Mesenchymal stem cell (in vitro differentiated cells and primary cell): ENCODE data around the gene PPP1R7.

Experiments used
- DNase-seq: peaks from one replicate; pipeline ENCODE4 v3.0.0-alpha.2; 2013
- H2AFZ ChIP-seq: one replicate; pipeline ENCODE4 v1.6.1; 2013; ENCODE audit warnings: low read depth, mild to moderate bottlenecking, control low read depth, inconsistent platforms, low read length, moderate library complexity
- H2AK5ac ChIP-seq: 2 replicates; pipeline ENCODE4 v1.6.1; 2013; ENCODE audit warnings: low read length, moderate library complexity, mild to moderate bottlenecking, inconsistent platforms; ENCODE audit not compliant: severe bottlenecking
- H2BK120ac ChIP-seq: one replicate; pipeline ENCODE4 v1.6.1; 2013; ENCODE audit warnings: low read depth, mild to moderate bottlenecking, inconsistent platforms, low read length, moderate library complexity
- H2BK12ac ChIP-seq, 2 experiments: one replicate each; pipeline ENCODE4 v1.6.1; 2013; ENCODE audit warnings: inconsistent platforms in 2 of 2, low read length in 2 of 2, mild to moderate bottlenecking in 2 of 2, moderate library complexity in 2 of 2, control low read depth in 1 of 2
- H2BK15ac ChIP-seq: one replicate; pipeline ENCODE4 v1.6.1; 2013; ENCODE audit warnings: mild to moderate bottlenecking, low read depth, inconsistent platforms; ENCODE audit not compliant: poor library complexity, severe bottlenecking
- H2BK5ac ChIP-seq: 2 replicates; pipeline ENCODE4 v1.6.1; 2013; ENCODE audit warnings: low read depth, mild to moderate bottlenecking, low read length, control low read depth, inconsistent platforms; ENCODE audit not compliant: poor library complexity, severe bottlenecking
- H3K14ac ChIP-seq, 2 experiments: one replicate each; pipeline ENCODE4 v1.6.1; 2013; ENCODE audit warnings: inconsistent platforms in 2 of 2, low read length in 2 of 2, control low read depth in 1 of 2, mild to moderate bottlenecking in 1 of 2, moderate library complexity in 1 of 2
- H3K18ac ChIP-seq, 2 experiments: one replicate each; pipeline ENCODE4 v1.6.1; 2013; ENCODE audit warnings: inconsistent platforms in 2 of 2, low read length in 2 of 2, control low read depth in 1 of 2, low read depth in 1 of 2, mild to moderate bottlenecking in 1 of 2
- H3K23ac ChIP-seq, 2 experiments: one replicate each; pipeline ENCODE4 v1.6.1; 2013; ENCODE audit warnings: inconsistent platforms in 2 of 2, low read length in 2 of 2, mild to moderate bottlenecking in 2 of 2, moderate library complexity in 2 of 2, control low read depth in 1 of 2
- H3K27ac ChIP-seq: 2 replicates; pipeline ENCODE4 v1.5.1; 2013; ENCODE audit warnings: mild to moderate bottlenecking, moderate library complexity, low read length, control low read depth, inconsistent platforms; ENCODE audit not compliant: poor library complexity, severe bottlenecking
- H3K27me3 ChIP-seq, 2 experiments: 2 replicates each; pipeline versions ENCODE4 v1.6.1 to v1.7.0; 2013; ENCODE audit warnings: low read length in 2 of 2, mild to moderate bottlenecking in 2 of 2, moderate library complexity in 2 of 2, control low read depth in 1 of 2, inconsistent platforms in 1 of 2; ENCODE audit not compliant: control insufficient read depth in 1 of 2, insufficient read depth in 1 of 2
- H3K36me3 ChIP-seq, 2 experiments: 2 replicates each; pipeline versions ENCODE4 v1.6.1 to v1.7.0; 2013; ENCODE audit warnings: low read length in 2 of 2, control low read depth in 1 of 2, inconsistent platforms in 1 of 2, low read depth in 1 of 2, mild to moderate bottlenecking in 1 of 2; ENCODE audit not compliant: insufficient read depth in 2 of 2, control insufficient read depth in 1 of 2
- H3K4ac ChIP-seq, 2 experiments: one replicate each; pipeline ENCODE4 v1.6.1; 2013; ENCODE audit warnings: inconsistent platforms in 2 of 2, low read length in 2 of 2, mild to moderate bottlenecking in 2 of 2, moderate library complexity in 2 of 2, control low read depth in 1 of 2, low read depth in 1 of 2
- H3K4me1 ChIP-seq: 2 replicates; pipeline ENCODE4 v1.6.1; 2013; ENCODE audit warnings: low read depth, low read length, control low read depth; ENCODE audit not compliant: control insufficient read depth, insufficient read depth
- H3K4me2 ChIP-seq: 2 replicates; pipeline ENCODE4 v1.6.1; 2013; ENCODE audit warnings: low read length, mild to moderate bottlenecking, inconsistent platforms; ENCODE audit not compliant: poor library complexity, severe bottlenecking
- H3K4me3 ChIP-seq, 2 experiments: 2 replicates each; pipeline versions ENCODE4 v1.5.1 to v1.7.0; 2013; ENCODE audit warnings: low read length in 2 of 2, mild to moderate bottlenecking in 2 of 2, control low read depth in 1 of 2, low read depth in 1 of 2; ENCODE audit not compliant: insufficient read depth in 1 of 2
- H3K79me1 ChIP-seq: replicated peaks from 2 replicates; pipeline ENCODE4 v1.6.1; 2013; ENCODE audit warnings: mild to moderate bottlenecking, control low read depth, low read length, inconsistent platforms; ENCODE audit not compliant: poor library complexity, severe bottlenecking
- H3K9ac ChIP-seq: 2 replicates; pipeline ENCODE4 v1.7.0; 2013; ENCODE audit warnings: mild to moderate bottlenecking, low read length, moderate library complexity
- H3K9me3 ChIP-seq: 2 replicates; pipeline ENCODE4 v1.7.0; 2013; ENCODE audit warnings: mild to moderate bottlenecking, low read length; ENCODE audit not compliant: control insufficient read depth
- H4K8ac ChIP-seq: one replicate; pipeline ENCODE4 v1.6.1; 2013; ENCODE audit warnings: inconsistent platforms, mild to moderate bottlenecking, low read length, moderate library complexity
- H4K91ac ChIP-seq: one replicate; pipeline ENCODE4 v1.6.1; 2013; ENCODE audit warnings: mild to moderate bottlenecking, low read length, inconsistent platforms
- WGBS: methylation state at CpG from one replicate; pipeline ENCODE4 v1.1.7; 2013; ENCODE audit warnings: mixed read lengths; 5-methylcytosine and 5-hydroxymethylcytosine counted together

Gene PPP1R7

GRCh38 chr2:241148239-241148638 is 2.0 kb upstream of the PPP1R7 start:
- Histone ChIP-seq H2AK5ac (no peak overlapping the region), H2BK15ac (no peak overlapping the region), H3K79me1 (peaks cover 26% of the 10 kb centered on the region), H2BK12ac (no peak overlapping the region), H3K9ac (peak overlapping the region; percentile 86), H3K27me3 (no peaks in the 10 kb centered on the region), H2BK5ac (no peak overlapping the region), H3K18ac (no peak overlapping the region), H3K4me1 (peaks cover 15% of the 10 kb centered on the region), H3K27ac (no peak overlapping the region), H2BK120ac (no peak overlapping the region), H4K91ac (no peak overlapping the region), H3K14ac (no peak overlapping the region), H3K9me3 (no peaks in the 10 kb centered on the region), H4K8ac (no peak overlapping the region), H3K36me3 (peaks cover 0 to 6% of the 10 kb centered on the region in 2 experiments), H3K4me3 (peak overlapping the region in 1 of 2 experiments; percentile 97), H3K4ac (no peak overlapping the region), H2AFZ (no peak overlapping the region), H3K4me2 (no peak overlapping the region), H3K23ac (no peak overlapping the region)
- WGBS = 93% methylated on average over 3 of the region's 4 CpGs
- no peak for DNase-seq

- WGBS = 1% methylated on average over 73 of the region's 88 CpGs
- Histone ChIP-seq H2BK12ac (peak within 1 kb of the TSS in 1 of 2 experiments; percentile 3), H3K27me3 (no peaks in the 10 kb centered on the region), H2BK120ac (no peak within 1 kb of the TSS), H3K4me1 (peaks cover 18% of the 10 kb centered on the region), H2BK15ac (no peak within 1 kb of the TSS), H3K9me3 (no peaks in the 10 kb centered on the region), H3K14ac (no peak within 1 kb of the TSS), H3K36me3 (peaks cover 6 to 11% of the 10 kb centered on the region in 2 experiments), H3K4me2 (peak within 1 kb of the TSS; percentile 85), H3K4ac (peak within 1 kb of the TSS in 1 of 2 experiments; percentile 19), H3K9ac (peak within 1 kb of the TSS; percentile 86), H4K91ac (no peak within 1 kb of the TSS), H2BK5ac (no peak within 1 kb of the TSS), H3K4me3 (peak within 1 kb of the TSS; percentile 87 to 97), H3K23ac (peak within 1 kb of the TSS in 1 of 2 experiments; percentile 57), H3K79me1 (peaks cover 28% of the 10 kb centered on the region), H3K27ac (no peak within 1 kb of the TSS), H2AK5ac (no peak within 1 kb of the TSS), H2AFZ (peak within 1 kb of the TSS; percentile 96), H3K18ac (peak within 1 kb of the TSS in 1 of 2 experiments; percentile 86), H4K8ac (peak within 1 kb of the TSS; percentile 13)
- DNase-seq = peak; percentile 95
These were observed 1.2 kb upstream of the PPP1R7 start, which contains the start of gene PASK for GRCh38 chr2:241148891-241149674. PASK (minus strand) TSS chr2:241149472; CDS start chr2:241143032, 6,440 bp downstream.

- Histone ChIP-seq H2AFZ (peak overlapping the region; percentile 96), H3K4me2 (peak overlapping the region; percentile 85), H2AK5ac (no peak overlapping the region), H4K8ac (no peak overlapping the region), H2BK15ac (no peak overlapping the region), H3K9me3 (no peaks in the 10 kb centered on the region), H2BK5ac (no peak overlapping the region), H3K9ac (peak overlapping the region; percentile 86), H3K79me1 (peaks cover 24% of the 10 kb centered on the region), H3K4ac (peak overlapping the region in 1 of 2 experiments; percentile 19), H2BK12ac (peak overlapping the region in 1 of 2 experiments; percentile 3), H3K4me1 (peaks cover 18% of the 10 kb centered on the region), H3K36me3 (peaks cover 6 to 12% of the 10 kb centered on the region in 2 experiments), H4K91ac (no peak overlapping the region), H3K18ac (peak overlapping the region in 1 of 2 experiments; percentile 86), H3K27me3 (no peaks in the 10 kb centered on the region), H3K4me3 (peak overlapping the region; percentile 58 to 97), H3K27ac (no peak overlapping the region), H3K14ac (no peak overlapping the region), H3K23ac (no peak overlapping the region), H2BK120ac (no peak overlapping the region)
- WGBS = under 1% methylated on average over 23 of the region's 23 CpGs
- DNase-seq = no peak
These were observed 667 bp upstream of the PPP1R7 start for GRCh38 chr2:241149675-241149924.

- H2BK12ac ChIP-seq = peak overlapping the region in 1 of 2 experiments; percentile 29
- no peak overlapping the region for H3K23ac ChIP-seq
- H2AK5ac ChIP-seq = no peak overlapping the region
- no peak overlapping the region for H2BK5ac ChIP-seq
- H2BK15ac ChIP-seq = peak overlapping the region; percentile 97
- H3K14ac ChIP-seq = peak overlapping the region in 1 of 2 experiments; percentile 41
- peak overlapping the region; percentile 68 for H3K4me2 ChIP-seq
- H3K9me3 ChIP-seq = no peaks in the 10 kb centered on the region
- H2BK120ac ChIP-seq = no peak overlapping the region
- peak overlapping the region; percentile 85 for H4K8ac ChIP-seq
- WGBS = 16% methylated on average over 35 of the region's 37 CpGs
- H4K91ac ChIP-seq = peak overlapping the region; percentile 47
- H3K27ac ChIP-seq = no peak overlapping the region
- DNase-seq = peak; percentile 29
- peak overlapping the region; percentile 30 to 92 for H3K18ac ChIP-seq
- H3K9ac ChIP-seq = peak overlapping the region; percentile 86
- peak overlapping the region; percentile 87 to 97 for H3K4me3 ChIP-seq
- peaks cover 7 to 16% of the 10 kb centered on the region in 2 experiments for H3K36me3 ChIP-seq
- no peaks in the 10 kb centered on the region for H3K27me3 ChIP-seq
- H3K4ac ChIP-seq = peak overlapping the region; percentile 47
- peaks cover 18% of the 10 kb centered on the region for H3K4me1 ChIP-seq
- peaks cover 31% of the 10 kb centered on the region for H3K79me1 ChIP-seq
- H2AFZ ChIP-seq = peak overlapping the region; percentile 68
These were observed 628 bp downstream of the PPP1R7 start for GRCh38 chr2:241150660-241151530.
